ENCODE data around the gene BHMT2.

- TF ChIP-seq, protein P1, sequence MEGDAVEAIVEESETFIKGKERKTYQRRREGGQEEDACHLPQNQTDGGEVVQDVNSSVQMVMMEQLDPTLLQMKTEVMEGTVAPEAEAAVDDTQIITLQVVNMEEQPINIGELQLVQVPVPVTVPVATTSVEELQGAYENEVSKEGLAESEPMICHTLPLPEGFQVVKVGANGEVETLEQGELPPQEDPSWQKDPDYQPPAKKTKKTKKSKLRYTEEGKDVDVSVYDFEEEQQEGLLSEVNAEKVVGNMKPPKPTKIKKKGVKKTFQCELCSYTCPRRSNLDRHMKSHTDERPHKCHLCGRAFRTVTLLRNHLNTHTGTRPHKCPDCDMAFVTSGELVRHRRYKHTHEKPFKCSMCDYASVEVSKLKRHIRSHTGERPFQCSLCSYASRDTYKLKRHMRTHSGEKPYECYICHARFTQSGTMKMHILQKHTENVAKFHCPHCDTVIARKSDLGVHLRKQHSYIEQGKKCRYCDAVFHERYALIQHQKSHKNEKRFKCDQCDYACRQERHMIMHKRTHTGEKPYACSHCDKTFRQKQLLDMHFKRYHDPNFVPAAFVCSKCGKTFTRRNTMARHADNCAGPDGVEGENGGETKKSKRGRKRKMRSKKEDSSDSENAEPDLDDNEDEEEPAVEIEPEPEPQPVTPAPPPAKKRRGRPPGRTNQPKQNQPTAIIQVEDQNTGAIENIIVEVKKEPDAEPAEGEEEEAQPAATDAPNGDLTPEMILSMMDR (IDR thresholded peaks at IDR 0.05), result no peak
- TF ChIP-seq POLR2A (IDR thresholded peaks at IDR 0.05), result no peak
Measured at GRCh38 chr5:79111387-79111959, 41.9 kb downstream of the BHMT2 start, which contains the start of gene BHMT.

All from uterus (tissue), 2 donors.